Gastroesophageal sphincter (tissue), 4 donors: ENCODE measurements around the gene LONP2. TPM values are rescaled to one million over a fixed set of nuclear protein-coding genes. Genes with fewer than 3 reads are reported as not detected.

ENCODE experiments used
- ATAC-seq: fragments of 150-250 bp; one replicate; pipeline ENCODE4 v1.9.1; 2016; ENCODE audit warnings: mild to moderate bottlenecking, moderate library complexity
- H3K27ac ChIP-seq, 4 donors: fragments of 200-600 bp; sonication (generic) in 3 of 4; 1 replicate in 3 of 4; 2 replicates in 1 of 4; pipeline ENCODE4 v1.5.1; 2016 to 2019
- H3K27me3 ChIP-seq: fragments of 200-600 bp; sonication (generic); one replicate; pipeline ENCODE4 v1.5.1; 2019
- H3K36me3 ChIP-seq, 2 donors: fragments of 200-600 bp; sonication (generic); one replicate each; pipeline ENCODE4 v1.5.1; 2019; ENCODE audit warnings: control low read depth in 1 of 2
- H3K4me1 ChIP-seq, 3 donors: fragments of 200-600 bp; sonication (generic); 1 replicate in 2 of 3; 2 replicates in 1 of 3; pipeline ENCODE4 v1.5.1; 2016 to 2019; ENCODE audit warnings: control low read depth in 2 of 3
- H3K4me3 ChIP-seq, 2 donors: fragments of 200-600 bp; sonication (generic); one replicate each; pipeline ENCODE4 v1.5.1; 2019; ENCODE audit warnings: mild to moderate bottlenecking in 1 of 2, moderate library complexity in 1 of 2
- H3K9me3 ChIP-seq, 3 donors: fragments of 200-600 bp; sonication (generic); one replicate each; pipeline ENCODE4 v1.5.1; 2017 to 2019; ENCODE audit warnings: control low read depth in 2 of 3
- EP300 ChIP-seq: sonication (generic); formaldehyde crosslinking; IDR thresholded peaks from one replicate; pipeline ENCODE4 v1.6.1; 2017; ENCODE audit warnings: antibody characterized with exemption, mild to moderate bottlenecking
- POLR2A ChIP-seq, 2 donors: fragments of 450-650 bp; IDR thresholded peaks; one replicate each; pipeline ENCODE4 v1.6.1; 2017; ENCODE audit warnings: antibody characterized with exemption in 2 of 2, mild to moderate bottlenecking in 2 of 2, moderate library complexity in 1 of 2
- POLR2AphosphoS5 ChIP-seq: sonication (generic); formaldehyde crosslinking; IDR thresholded peaks from one replicate; pipeline ENCODE4 v1.6.1; 2017; ENCODE audit warnings: antibody characterized with exemption
- WGBS, 2 donors: methylation state at CpG; one replicate each; pipeline ENCODE4 v1.1.5; 2018; ENCODE audit warnings: low coverage in 1 of 2; 5-methylcytosine and 5-hydroxymethylcytosine counted together
- total RNA-seq, 4 donors: library from RNA; depleted of rRNA; stranded (reverse); fragments of >200 nt; gene quantifications; one replicate each; pipeline ENCODE4 v1.1.0, GENCODE V29; 2016
- TF ChIP-seq, protein P1 (sequence below), 4 experiments: fragments of 200-600 bp in 2 of 4; fragments of 450-650 bp in 2 of 4; sonication (generic) in 1 of 4; IDR thresholded peaks; one replicate each; pipeline ENCODE4 v1.5.1; 2017 to 2019; ENCODE audit warnings: antibody characterized with exemption in 4 of 4, mild to moderate bottlenecking in 2 of 4, moderate library complexity in 2 of 4

The LONP2 gene
- total RNA-seq, 4 donors from 2014 or later: 61.5 to 83.7 (median 72.3) TPM

DNA sequence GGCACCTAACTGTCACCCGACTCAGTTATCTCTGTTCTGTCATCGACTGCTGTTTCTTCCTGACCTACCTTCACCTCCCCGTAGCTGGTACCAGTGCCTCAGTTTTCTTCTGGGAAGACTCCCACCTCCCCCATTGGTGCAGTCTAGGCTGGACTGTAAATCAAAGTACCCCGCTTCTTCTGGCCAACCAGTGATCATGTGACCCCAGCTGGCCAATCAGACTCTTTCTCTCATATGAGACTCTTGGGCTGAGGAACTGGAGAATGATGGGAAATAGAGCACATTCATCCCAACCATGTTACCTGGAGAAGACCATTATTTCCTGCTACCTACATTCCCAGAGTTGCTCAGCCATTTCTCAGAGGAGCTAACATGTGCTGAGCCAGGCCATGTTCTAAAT is 20.6 kb upstream of the LONP2 start:
- Histone ChIP-seq H3K27ac (no peak overlapping the region), H3K36me3 (no peaks in the 10 kb centered on the region), H3K9me3 (no peaks in the 10 kb centered on the region), H3K27me3 (no peaks in the 10 kb centered on the region), H3K4me3 (no peak overlapping the region), H3K4me1 (no peaks in the 10 kb centered on the region)
- whole genome bisulfite sequencing, 2 donors: 90 to 96% methylated on average over 4 of the region's 4 CpGs
- TF ChIP-seq EP300 (no peak), POLR2AphosphoS5 (no peak), POLR2A (IDR thresholded peaks at IDR 0.05) (no peak)
- TF ChIP-seq, protein P1, sequence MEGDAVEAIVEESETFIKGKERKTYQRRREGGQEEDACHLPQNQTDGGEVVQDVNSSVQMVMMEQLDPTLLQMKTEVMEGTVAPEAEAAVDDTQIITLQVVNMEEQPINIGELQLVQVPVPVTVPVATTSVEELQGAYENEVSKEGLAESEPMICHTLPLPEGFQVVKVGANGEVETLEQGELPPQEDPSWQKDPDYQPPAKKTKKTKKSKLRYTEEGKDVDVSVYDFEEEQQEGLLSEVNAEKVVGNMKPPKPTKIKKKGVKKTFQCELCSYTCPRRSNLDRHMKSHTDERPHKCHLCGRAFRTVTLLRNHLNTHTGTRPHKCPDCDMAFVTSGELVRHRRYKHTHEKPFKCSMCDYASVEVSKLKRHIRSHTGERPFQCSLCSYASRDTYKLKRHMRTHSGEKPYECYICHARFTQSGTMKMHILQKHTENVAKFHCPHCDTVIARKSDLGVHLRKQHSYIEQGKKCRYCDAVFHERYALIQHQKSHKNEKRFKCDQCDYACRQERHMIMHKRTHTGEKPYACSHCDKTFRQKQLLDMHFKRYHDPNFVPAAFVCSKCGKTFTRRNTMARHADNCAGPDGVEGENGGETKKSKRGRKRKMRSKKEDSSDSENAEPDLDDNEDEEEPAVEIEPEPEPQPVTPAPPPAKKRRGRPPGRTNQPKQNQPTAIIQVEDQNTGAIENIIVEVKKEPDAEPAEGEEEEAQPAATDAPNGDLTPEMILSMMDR (IDR thresholded peaks at IDR 0.05): no peak
- no peak for ATAC-seq

DNA sequence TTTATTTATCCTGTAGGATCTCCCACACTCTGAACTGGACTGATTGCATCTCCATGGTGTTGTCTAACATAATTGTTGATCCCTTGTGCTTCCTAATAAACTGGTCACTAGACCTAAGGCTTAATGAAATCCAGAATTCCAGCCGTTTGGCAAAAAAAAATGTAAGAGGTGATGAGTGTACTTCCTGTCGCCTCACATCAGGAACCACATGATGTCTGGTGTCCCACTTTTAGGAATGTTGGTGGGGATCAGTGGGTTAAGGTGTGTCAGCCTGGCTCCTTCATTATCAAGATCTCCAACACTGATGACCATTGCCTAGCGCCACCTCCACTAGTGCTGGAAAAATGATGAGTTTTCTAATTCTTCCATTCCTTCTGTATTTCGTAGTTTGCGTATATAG is 18.6 kb upstream of the LONP2 start:
- ATAC-seq: no peak
- TF ChIP-seq POLR2A (IDR thresholded peaks at IDR 0.05): no peak

DNA sequence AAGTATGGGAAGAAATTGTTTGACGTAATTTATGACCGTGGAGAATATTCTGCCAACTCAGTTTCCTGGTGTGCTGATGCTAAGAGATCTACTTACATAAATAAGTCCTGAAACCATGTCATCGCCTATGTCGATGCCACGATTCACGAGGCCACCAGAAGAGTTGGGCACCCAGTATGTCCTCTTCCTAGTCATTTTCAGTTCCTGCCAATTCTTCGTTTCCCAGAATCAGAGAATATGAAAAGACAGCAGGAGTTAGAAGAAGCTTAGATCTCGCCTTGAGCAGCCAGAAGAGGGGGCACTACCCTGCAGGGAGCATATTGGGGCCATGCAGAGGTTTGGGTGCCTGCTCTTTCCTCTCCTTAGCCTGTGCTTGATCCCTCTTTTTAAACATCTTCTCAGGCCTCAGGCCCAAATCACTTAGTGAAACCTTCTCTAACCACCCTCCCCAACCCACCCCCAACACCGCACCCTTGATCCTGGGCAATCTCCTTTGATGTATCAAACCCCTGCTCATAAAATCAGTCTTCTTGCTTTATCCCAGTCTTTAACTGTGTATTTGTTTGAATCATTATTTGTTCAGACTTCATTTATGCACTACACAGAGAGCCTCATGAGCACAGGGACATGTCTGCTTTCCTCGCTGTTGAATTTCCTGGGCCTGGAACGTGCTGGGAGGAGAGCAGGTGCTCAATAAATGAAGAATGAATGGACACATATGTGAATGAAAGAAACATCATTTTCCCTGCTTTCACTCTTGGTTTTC is 12.2 kb upstream of the LONP2 start:
- WGBS, 2 donors: 57 to 71% methylated on average over 10 to 11 of the region's 11 CpGs
- no peaks in the 10 kb centered on the region for H3K36me3 ChIP-seq
- TF ChIP-seq, protein P1 (IDR thresholded peaks at IDR 0.05): peak in 1 of 4 experiments; percentile 31
- TF ChIP-seq POLR2A (IDR thresholded peaks at IDR 0.05): no peak
- TF ChIP-seq POLR2AphosphoS5: no peak
- no peak for TF ChIP-seq EP300
- no peaks in the 10 kb centered on the region for H3K4me1 ChIP-seq
- H3K9me3 ChIP-seq: no peaks in the 10 kb centered on the region
- no peaks in the 10 kb centered on the region for H3K27me3 ChIP-seq
- ATAC-seq: no peak
- H3K4me3 ChIP-seq: no peak overlapping the region
- no peak overlapping the region for H3K27ac ChIP-seq

More for the DNA sequence above, 18.6 kb upstream of the LONP2 start:
- Histone ChIP-seq H3K36me3 (no peaks in the 10 kb centered on the region), H3K4me1 (no peaks in the 10 kb centered on the region), H3K4me3 (no peak overlapping the region), H3K27me3 (no peaks in the 10 kb centered on the region), H3K27ac (no peak overlapping the region), H3K9me3 (no peaks in the 10 kb centered on the region)
- 63 to 69% methylated on average over 5 of the region's 5 CpGs for WGBS, 2 donors

DNA sequence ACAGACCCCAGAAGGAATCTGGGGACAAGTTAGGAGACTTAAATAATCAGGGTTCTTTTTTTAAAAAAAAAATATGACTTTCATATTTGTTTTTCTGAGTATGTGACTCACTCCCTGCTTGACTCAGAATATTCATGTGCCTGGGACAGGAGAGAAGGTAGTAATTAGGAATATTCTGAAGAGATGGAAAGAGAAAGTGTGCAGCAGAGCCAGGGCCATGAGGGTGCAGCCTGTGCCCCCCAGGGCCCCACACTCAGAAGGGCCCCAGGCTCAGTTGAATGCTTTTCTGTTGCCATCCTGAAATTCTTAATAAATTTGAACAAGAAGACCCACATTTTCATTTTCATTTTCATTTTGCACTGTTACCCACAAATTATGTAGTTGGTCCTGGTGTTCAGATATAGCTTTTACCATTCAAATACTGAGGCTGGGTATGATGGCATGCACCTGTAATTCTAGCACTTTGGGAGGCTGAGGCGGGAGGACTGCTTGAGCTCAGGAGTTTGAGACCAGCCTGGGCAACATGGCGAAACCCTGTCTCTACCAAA is 11.5 kb upstream of the LONP2 start:
- Histone ChIP-seq H3K36me3 (no peaks in the 10 kb centered on the region), H3K27me3 (no peaks in the 10 kb centered on the region), H3K4me1 (no peaks in the 10 kb centered on the region), H3K27ac (no peak overlapping the region), H3K9me3 (no peaks in the 10 kb centered on the region), H3K4me3 (no peak overlapping the region)
- no peak for ATAC-seq
- 95 to 100% methylated on average over 2 of the region's 2 CpGs for WGBS, 2 donors
- TF ChIP-seq, protein P1 (IDR thresholded peaks at IDR 0.05): no peak

DNA sequence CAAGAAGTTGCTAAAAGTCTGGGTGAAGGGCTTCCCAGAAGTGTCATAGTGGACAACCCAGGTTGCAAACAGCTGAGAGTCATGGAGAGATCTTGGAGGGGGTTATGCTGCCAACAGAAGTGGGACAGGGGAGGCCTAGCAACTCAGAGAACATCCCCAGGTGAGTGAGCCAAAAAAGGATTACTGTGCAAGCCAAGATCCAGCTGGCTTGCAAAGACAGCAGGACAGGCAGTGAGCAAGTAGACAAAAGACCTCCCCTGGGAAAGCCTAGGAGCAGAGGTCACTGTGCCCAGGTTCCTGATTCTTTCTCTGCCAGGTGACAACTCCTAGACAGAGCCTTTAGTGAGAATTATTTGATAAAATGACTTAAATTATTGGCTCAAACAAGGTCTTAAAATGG is 9.5 kb upstream of the LONP2 start:
- ATAC-seq: no peak
- Histone ChIP-seq H3K4me1 (no peaks in the 10 kb centered on the region), H3K9me3 (no peaks in the 10 kb centered on the region), H3K27ac (no peak overlapping the region), H3K4me3 (no peak overlapping the region), H3K27me3 (no peaks in the 10 kb centered on the region), H3K36me3 (no peaks in the 10 kb centered on the region)
- TF ChIP-seq, protein P1 (IDR thresholded peaks at IDR 0.05): no peak
- TF ChIP-seq EP300: no peak
- no peak for TF ChIP-seq POLR2A (IDR thresholded peaks at IDR 0.05)
- TF ChIP-seq POLR2AphosphoS5: no peak
